Liver (tissue), 3 donors: ENCODE results near the gene MTMR1.

Experiments
- CTCF ChIP-seq: fragments of 150-350 bp; IDR thresholded peaks from 2 replicates; pipeline ENCODE4 v1.5.1; 2017; ENCODE audit warnings: improper control_type of control experiment, low read depth, low read length; ENCODE audit not compliant: missing input control
- EGR1 ChIP-seq, 2 donors: IDR thresholded peaks; 2 replicates each; pipeline ENCODE4 v1.6.1; 2016 to 2018; ENCODE audit warnings: antibody characterized with exemption in 2 of 2, low read depth in 2 of 2
- FOXA2 ChIP-seq: IDR thresholded peaks from 2 replicates; pipeline ENCODE4 v1.6.1; 2016; ENCODE audit warnings: antibody characterized with exemption
- GABPA ChIP-seq, 2 donors: IDR thresholded peaks in 1 of 2; conservative IDR thresholded peaks in 1 of 2; 2 replicates each; pipeline ENCODE4 v1.6.1; 2016; ENCODE audit warnings: antibody characterized with exemption in 2 of 2, mild to moderate bottlenecking in 1 of 2, moderate library complexity in 1 of 2
- HNF4A ChIP-seq, 2 donors: conservative IDR thresholded peaks; 2 replicates each; pipeline ENCODE4 v1.6.1; 2016; ENCODE audit warnings: antibody characterized with exemption in 2 of 2, mild to moderate bottlenecking in 2 of 2
- JUND ChIP-seq, 2 donors: IDR thresholded peaks; 2 replicates each; pipeline ENCODE4 v1.6.1; 2016; ENCODE audit warnings: antibody characterized with exemption in 2 of 2
- MAX ChIP-seq: IDR thresholded peaks from 2 replicates; pipeline ENCODE4 v1.6.1; 2016; ENCODE audit warnings: antibody characterized with exemption
- RAD21 ChIP-seq, 2 donors: IDR thresholded peaks; 2 replicates each; pipeline ENCODE4 v1.6.1; 2016; ENCODE audit warnings: antibody characterized with exemption in 2 of 2, mild to moderate bottlenecking in 2 of 2
- RXRA ChIP-seq, 2 donors: IDR thresholded peaks; 2 replicates each; pipeline ENCODE4 v1.6.1; 2017 to 2018; ENCODE audit warnings: antibody characterized with exemption in 2 of 2, mild to moderate bottlenecking in 1 of 2
- SP1 ChIP-seq: IDR thresholded peaks from 2 replicates; pipeline ENCODE4 v1.6.1; 2018; ENCODE audit warnings: antibody characterized with exemption, mild to moderate bottlenecking
- TAF1 ChIP-seq: conservative IDR thresholded peaks from 2 replicates; pipeline ENCODE4 v1.6.1; 2016; ENCODE audit warnings: antibody characterized with exemption, mild to moderate bottlenecking
- YY1 ChIP-seq: IDR thresholded peaks from 2 replicates; pipeline ENCODE4 v1.6.1; 2016; ENCODE audit warnings: antibody characterized with exemption, mild to moderate bottlenecking
- TF ChIP-seq, protein P1 (sequence below): IDR thresholded peaks from 2 replicates; pipeline ENCODE4 v1.6.1; 2016; ENCODE audit warnings: antibody characterized with exemption
- TF ChIP-seq, protein P2 (sequence below): IDR thresholded peaks from 2 replicates; pipeline ENCODE4 v1.6.1; 2016; ENCODE audit warnings: antibody characterized with exemption, mild to moderate bottlenecking
- donor health status: healthy.
- donor health status: healthy.

DNA sequence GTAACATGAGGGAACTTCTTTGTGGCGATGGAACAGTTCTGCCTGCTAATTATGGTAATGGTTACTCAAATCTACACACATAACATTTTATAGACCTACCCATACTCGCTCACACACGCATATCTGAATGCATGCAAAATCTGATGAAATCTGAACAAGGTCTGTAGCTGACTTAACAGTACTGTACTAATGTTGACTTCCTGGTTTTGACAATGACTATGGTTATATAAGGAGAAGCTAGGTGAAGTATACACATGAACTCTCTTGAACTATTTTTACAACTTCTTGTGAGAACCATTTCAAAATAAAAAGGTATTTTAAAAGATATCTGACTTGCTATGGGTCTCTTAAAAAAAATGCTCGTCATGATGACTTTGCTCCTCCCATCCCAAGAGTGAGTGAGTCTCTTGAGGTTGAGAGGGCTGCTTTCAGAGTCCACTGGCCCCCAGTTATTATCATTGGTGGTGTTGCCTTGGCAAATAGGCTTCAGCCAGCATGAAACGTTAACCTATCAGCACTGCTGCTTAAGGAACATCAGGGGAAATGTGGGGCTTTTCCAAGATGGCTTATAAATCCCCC lies 99.8 kb downstream of the MTMR1 start:
- no peak for TF ChIP-seq CTCF
- no peak for TF ChIP-seq RAD21 (IDR thresholded peaks at IDR 0.05)
- TF ChIP-seq, protein P1, sequence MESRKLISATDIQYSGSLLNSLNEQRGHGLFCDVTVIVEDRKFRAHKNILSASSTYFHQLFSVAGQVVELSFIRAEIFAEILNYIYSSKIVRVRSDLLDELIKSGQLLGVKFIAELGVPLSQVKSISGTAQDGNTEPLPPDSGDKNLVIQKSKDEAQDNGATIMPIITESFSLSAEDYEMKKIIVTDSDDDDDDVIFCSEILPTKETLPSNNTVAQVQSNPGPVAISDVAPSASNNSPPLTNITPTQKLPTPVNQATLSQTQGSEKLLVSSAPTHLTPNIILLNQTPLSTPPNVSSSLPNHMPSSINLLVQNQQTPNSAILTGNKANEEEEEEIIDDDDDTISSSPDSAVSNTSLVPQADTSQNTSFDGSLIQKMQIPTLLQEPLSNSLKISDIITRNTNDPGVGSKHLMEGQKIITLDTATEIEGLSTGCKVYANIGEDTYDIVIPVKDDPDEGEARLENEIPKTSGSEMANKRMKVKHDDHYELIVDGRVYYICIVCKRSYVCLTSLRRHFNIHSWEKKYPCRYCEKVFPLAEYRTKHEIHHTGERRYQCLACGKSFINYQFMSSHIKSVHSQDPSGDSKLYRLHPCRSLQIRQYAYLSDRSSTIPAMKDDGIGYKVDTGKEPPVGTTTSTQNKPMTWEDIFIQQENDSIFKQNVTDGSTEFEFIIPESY, result no peak
- no peak for TF ChIP-seq YY1
- TF ChIP-seq, protein P2, sequence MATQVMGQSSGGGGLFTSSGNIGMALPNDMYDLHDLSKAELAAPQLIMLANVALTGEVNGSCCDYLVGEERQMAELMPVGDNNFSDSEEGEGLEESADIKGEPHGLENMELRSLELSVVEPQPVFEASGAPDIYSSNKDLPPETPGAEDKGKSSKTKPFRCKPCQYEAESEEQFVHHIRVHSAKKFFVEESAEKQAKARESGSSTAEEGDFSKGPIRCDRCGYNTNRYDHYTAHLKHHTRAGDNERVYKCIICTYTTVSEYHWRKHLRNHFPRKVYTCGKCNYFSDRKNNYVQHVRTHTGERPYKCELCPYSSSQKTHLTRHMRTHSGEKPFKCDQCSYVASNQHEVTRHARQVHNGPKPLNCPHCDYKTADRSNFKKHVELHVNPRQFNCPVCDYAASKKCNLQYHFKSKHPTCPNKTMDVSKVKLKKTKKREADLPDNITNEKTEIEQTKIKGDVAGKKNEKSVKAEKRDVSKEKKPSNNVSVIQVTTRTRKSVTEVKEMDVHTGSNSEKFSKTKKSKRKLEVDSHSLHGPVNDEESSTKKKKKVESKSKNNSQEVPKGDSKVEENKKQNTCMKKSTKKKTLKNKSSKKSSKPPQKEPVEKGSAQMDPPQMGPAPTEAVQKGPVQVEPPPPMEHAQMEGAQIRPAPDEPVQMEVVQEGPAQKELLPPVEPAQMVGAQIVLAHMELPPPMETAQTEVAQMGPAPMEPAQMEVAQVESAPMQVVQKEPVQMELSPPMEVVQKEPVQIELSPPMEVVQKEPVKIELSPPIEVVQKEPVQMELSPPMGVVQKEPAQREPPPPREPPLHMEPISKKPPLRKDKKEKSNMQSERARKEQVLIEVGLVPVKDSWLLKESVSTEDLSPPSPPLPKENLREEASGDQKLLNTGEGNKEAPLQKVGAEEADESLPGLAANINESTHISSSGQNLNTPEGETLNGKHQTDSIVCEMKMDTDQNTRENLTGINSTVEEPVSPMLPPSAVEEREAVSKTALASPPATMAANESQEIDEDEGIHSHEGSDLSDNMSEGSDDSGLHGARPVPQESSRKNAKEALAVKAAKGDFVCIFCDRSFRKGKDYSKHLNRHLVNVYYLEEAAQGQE, result no peak
- no peak for TF ChIP-seq RXRA (IDR thresholded peaks at IDR 0.05)
- TF ChIP-seq EGR1 (IDR thresholded peaks at IDR 0.05; ENCODE audit: low read depth in 2 of 2), result no peak
- TF ChIP-seq SP1, result no peak
- TF ChIP-seq TAF1, result no peak
- TF ChIP-seq MAX, result no peak
- no peak for TF ChIP-seq GABPA (IDR thresholded peaks at IDR 0.05 in 1 of 2, conservative IDR thresholded peaks at IDR 0.05 in 1 of 2)
- TF ChIP-seq JUND (IDR thresholded peaks at IDR 0.05), result no peak
- TF ChIP-seq FOXA2, result no peak
- TF ChIP-seq HNF4A (conservative IDR thresholded peaks at IDR 0.05), result no peak
